Adrenal gland (tissue), 12 donors: Measurements from ENCODE around the gene DCAF11. TPM values are rescaled to one million over a fixed set of nuclear protein-coding genes. Genes with fewer than 3 reads are reported as not detected.

Experiments used
- DNase-seq, 7 donors: peaks; one replicate each; pipeline ENCODE4 v3.0.0-alpha.2; 2019 to 2020
- H3K27ac ChIP-seq, 5 donors: fragments of 200-600 bp; sonication (generic) in 4 of 5; 1 replicate in 3 of 5; 2 replicates in 2 of 5; pipeline versions ENCODE4 v1.5.1 to v1.8.0; 2016 to 2020; ENCODE audit warnings: mild to moderate bottlenecking in 1 of 5
- H3K27me3 ChIP-seq: fragments of 200-600 bp; 2 replicates; pipeline ENCODE4 v1.8.0; 2021
- H3K36me3 ChIP-seq, 2 donors: fragments of 200-600 bp; replicated peaks in 1 of 2; 1 replicate in 1 of 2; 2 replicates in 1 of 2; pipeline versions ENCODE4 v1.5.1 to v1.8.0; 2018 to 2022
- H3K4me1 ChIP-seq, 2 donors: fragments of 200-600 bp; replicated peaks in 1 of 2; 1 replicate in 1 of 2; 2 replicates in 1 of 2; pipeline versions ENCODE4 v1.5.1 to v1.8.0; 2018 to 2021
- H3K4me3 ChIP-seq, 4 donors: fragments of 200-600 bp; sonication (generic) in 3 of 4; one replicate each; pipeline ENCODE4 v1.5.1; 2016 to 2018
- H3K9me3 ChIP-seq, 3 donors: fragments of 200-600 bp; sonication (generic) in 1 of 3; replicated peaks in 1 of 3; 1 replicate in 2 of 3; 2 replicates in 1 of 3; pipeline versions ENCODE4 v1.5.1 to v1.8.0; 2016 to 2021
- CTCF ChIP-seq, 6 experiments: fragments of 450-650 bp in 4 of 6; fragments of 200-600 bp in 2 of 6; sonication (generic) in 1 of 6; IDR thresholded peaks; 1 replicate in 5 of 6; 2 replicates in 1 of 6; pipeline versions ENCODE4 v1.5.1 to v1.8.0; 2016 to 2021; ENCODE audit warnings: antibody characterized with exemption in 6 of 6, mild to moderate bottlenecking in 2 of 6, moderate library complexity in 1 of 6
- POLR2A ChIP-seq, 2 donors: fragments of 450-650 bp; IDR thresholded peaks; one replicate each; pipeline ENCODE4 v1.6.1; 2017; ENCODE audit warnings: antibody characterized with exemption in 2 of 2, mild to moderate bottlenecking in 2 of 2, moderate library complexity in 1 of 2
- WGBS, 4 donors: extraction: QIAGEN DNeasy Blood & Tissue Kit in 2 of 4; methylation state at CpG; one replicate each; pipeline versions ENCODE4 v1.1.5 to v1.1.7; 2013 to 2017; 5-methylcytosine and 5-hydroxymethylcytosine counted together
- intact Hi-C, 2 donors: fragments of 100-400 bp; cut with DNase I; formaldehyde crosslinking; loops; one replicate each; pipeline versions ENCODE4 v1.14.1 to v1.15.0; 2022 to 2023
- polyA plus RNA-seq, 3 donors: library from polyadenylated mRNA; stranded (reverse); fragments of 200-250 nt in 2 of 3; fragments of 350-450 nt in 1 of 3; fragmentation: Illumina TruSeq in 1 of 3; extraction: RNeasy Lipid Tissue Mini Kit (QIAGEN cat#74804) in 1 of 3; gene quantifications; one replicate each; pipeline ENCODE4 v1.2.3, GENCODE V29; 2013 to 2014
- total RNA-seq, 9 donors: library from RNA; depleted of rRNA in 4 of 9; stranded (reverse); fragments of >200 nt in 4 of 9; fragments of 120-200 nt in 1 of 9; fragmentation: NEBNext Ultra II Directional in 1 of 9; extraction: Animal tissue kit (Norgen Biotek cat#: 25700) in 1 of 9; gene quantifications; one replicate each; pipeline versions ENCODE4 v1.1.0 to v1.2.4, GENCODE V29; 2013 to 2023
- donor health status: healthy with polysubstance abuse.
- donor health status: Bipolar disorder and iron deficiency.
- donor health status: DM: yes; HTN: yes; CAD: no.
- donor health status: DM: no; HTN: no; CAD: no.
- donor health status: DM: no; HTN: no; CAD: no.
- donor health status: DM: yes; HTN: yes; CAD: no.

The DCAF11 gene
- total and polyA plus RNA-seq, 12 donors: 40.4 to 401 (median 120) TPM

GRCh38 chr14:24130380-24130716, 15.8 kb downstream of the DCAF11 start, which contains the start of gene FITM1:
FITM1 (plus strand) TSS chr14:24130659; CDS start chr14:24131564, 905 bp downstream.
- Histone ChIP-seq H3K4me3 (no peak within 1 kb of the TSS), H3K36me3 (no peaks in the 10 kb centered on the region), H3K27ac (peak within 1 kb of the TSS; percentile 9 to 89 (median 72)), H3K9me3 (no peaks in the 10 kb centered on the region), H3K4me1 (peaks cover 18 to 28% of the 10 kb centered on the region in 2 donors), H3K27me3 (no peaks in the 10 kb centered on the region)
- TF ChIP-seq POLR2A (IDR thresholded peaks at IDR 0.05) (no peak), CTCF (IDR thresholded peaks at IDR 0.05) (no peak)
- no peak for DNase-seq
- 79 to 90% (median 83%) methylated on average over 5 of the region's 5 CpGs for WGBS, 4 donors
- intact Hi-C loops: no loop called here

- H3K36me3 ChIP-seq: no peaks in the 10 kb centered on the region
- TF ChIP-seq CTCF (IDR thresholded peaks at IDR 0.05) (no peak), POLR2A (IDR thresholded peaks at IDR 0.05) (peak in 1 of 2 donors; percentile 36)
- no peak overlapping the region for H3K4me3 ChIP-seq
- no peaks in the 10 kb centered on the region for H3K27me3 ChIP-seq
- WGBS, 4 donors: 26 to 50% (median 36%) methylated on average over 4 to 7 of the region's 7 CpGs
- peak; percentile 61 to 91 (median 88) for DNase-seq
- H3K4me1 ChIP-seq: peaks cover 18 to 31% of the 10 kb centered on the region in 2 donors
- intact Hi-C loops: no loop called here
- H3K9me3 ChIP-seq: no peaks in the 10 kb centered on the region
- peak overlapping the region; percentile 9 to 89 (median 72) for H3K27ac ChIP-seq
Measured at GRCh38 chr14:24130717-24131548, 16.4 kb downstream of the DCAF11 start.

- H3K27ac ChIP-seq: peak overlapping the region; percentile 9 to 89 (median 72)
- H3K27me3 ChIP-seq: no peaks in the 10 kb centered on the region
- H3K36me3 ChIP-seq: no peaks in the 10 kb centered on the region
- H3K4me1 ChIP-seq: peaks cover 18 to 33% of the 10 kb centered on the region in 2 donors
- 36 to 51% (median 43%) methylated on average over 3 to 15 of the region's 15 CpGs for WGBS, 4 donors
- peak in 2 of 7 donors; percentile 51 for DNase-seq
- H3K9me3 ChIP-seq: no peaks in the 10 kb centered on the region
- intact Hi-C loops: no loop called here
- no peak overlapping the region for H3K4me3 ChIP-seq
- TF ChIP-seq POLR2A (IDR thresholded peaks at IDR 0.05) (no peak), CTCF (IDR thresholded peaks at IDR 0.05) (no peak)
Measured at GRCh38 chr14:24131549-24131966, 17.0 kb downstream of the DCAF11 start.

GRCh38 chr14:24132061-24132685, 17.6 kb downstream of the DCAF11 start:
- TF ChIP-seq CTCF (IDR thresholded peaks at IDR 0.05) (no peak), POLR2A (IDR thresholded peaks at IDR 0.05) (no peak)
- Histone ChIP-seq H3K4me3 (no peak overlapping the region), H3K27ac (peak overlapping the region in 3 of 5 donors; percentile 72 to 89 (median 77)), H3K9me3 (no peaks in the 10 kb centered on the region), H3K27me3 (no peaks in the 10 kb centered on the region), H3K36me3 (no peaks in the 10 kb centered on the region), H3K4me1 (peaks cover 24 to 39% of the 10 kb centered on the region in 2 donors)
- no peak for DNase-seq
- 63 to 71% (median 66%) methylated on average over 7 to 24 of the region's 24 CpGs for WGBS, 4 donors
- intact Hi-C loops: no loop called here
